HEK293 (cell line): Measurements from ENCODE around the gene CAMK1.

ENCODE experiments used
- CTCF ChIA-PET: fragments of 350-600 bp; formaldehyde crosslinking; extraction: SDS; loops from one replicate; lab custom pipeline; 2021; ENCODE audit warnings: antibody characterized with exemption; lab: Yijun Ruan, JAX
- POLR2A ChIA-PET: fragments of 300-600 bp; formaldehyde crosslinking; extraction: SDS; loops from one replicate; lab custom pipeline; 2020; ENCODE audit warnings: antibody characterized with exemption, inconsistent platforms; lab: Yijun Ruan, JAX
- H3K27ac ChIP-seq: fragments of 200-500 bp; sonication (Bioruptor generic); 2 replicates; pipeline ENCODE4 v1.5.1; 2014; ENCODE audit warnings: low read depth, low read length, control low read depth, inconsistent platforms; ENCODE audit errors: extremely low read depth
- H3K36me3 ChIP-seq, 2 experiments: fragments of 200-500 bp in 1 of 2; sonication (Bioruptor generic) in 1 of 2; 1 replicate in 1 of 2; 2 replicates in 1 of 2; pipeline ENCODE4 v1.5.1; 2014 to 2017; ENCODE audit warnings: inconsistent platforms in 2 of 2, low read length in 2 of 2; ENCODE audit not compliant: control insufficient read depth in 2 of 2, insufficient read depth in 1 of 2
- H3K4me1 ChIP-seq: fragments of 200-500 bp; sonication (Bioruptor generic); 2 replicates; pipeline ENCODE4 v1.5.1; 2014; ENCODE audit warnings: mild to moderate bottlenecking, low read length, inconsistent platforms; ENCODE audit not compliant: control insufficient read depth, insufficient read depth
- H3K4me3 ChIP-seq: 2 replicates; pipeline ENCODE4 v1.5.1; 2011; ENCODE audit warnings: low read depth, mild to moderate bottlenecking, control low read depth, low read length, moderate library complexity
- H3K9me3 ChIP-seq: fragments of 200-500 bp; sonication (Bioruptor generic); 2 replicates; pipeline ENCODE4 v1.5.1; 2014; ENCODE audit warnings: low read depth, low read length, inconsistent platforms; ENCODE audit not compliant: control insufficient read depth, insufficient read depth
- ATF2 ChIP-seq: fragments of 450-650 bp; formaldehyde crosslinking; IDR thresholded peaks from 2 replicates; pipeline ENCODE4 v1.5.1; 2016; ENCODE audit warnings: missing biosample characterization, missing genetic modification characterization, low read depth
- BCL11A ChIP-seq: fragments of 450-650 bp; formaldehyde crosslinking; IDR thresholded peaks from 2 replicates; pipeline ENCODE4 v1.5.1; 2016; ENCODE audit warnings: low read depth, missing biosample characterization, missing genetic modification characterization
- EGR2 ChIP-seq: fragments of 450-650 bp; formaldehyde crosslinking; IDR thresholded peaks from 2 replicates; pipeline ENCODE4 v1.5.1; 2016; ENCODE audit warnings: low read depth, missing biosample characterization, missing genetic modification characterization
- PRDM10 ChIP-seq: fragments of 450-650 bp; formaldehyde crosslinking; IDR thresholded peaks from 2 replicates; pipeline ENCODE4 v1.5.1; 2016; ENCODE audit warnings: missing biosample characterization, missing genetic modification characterization
- ZBTB20 ChIP-seq: fragments of 450-650 bp; formaldehyde crosslinking; IDR thresholded peaks from 2 replicates; pipeline ENCODE4 v1.5.1; 2016; ENCODE audit warnings: missing biosample characterization, missing genetic modification characterization
- ZBTB6 ChIP-seq: fragments of 450-650 bp; formaldehyde crosslinking; IDR thresholded peaks from 2 replicates; pipeline ENCODE4 v1.5.1; 2017; ENCODE audit warnings: missing biosample characterization, missing genetic modification characterization
- ZNF169 ChIP-seq: fragments of 450-650 bp; formaldehyde crosslinking; IDR thresholded peaks from 2 replicates; pipeline ENCODE4 v1.5.1; 2016; ENCODE audit warnings: missing biosample characterization, missing genetic modification characterization
- ZNF2 ChIP-seq: fragments of 450-650 bp; formaldehyde crosslinking; IDR thresholded peaks from 2 replicates; pipeline ENCODE4 v1.5.1; 2016; ENCODE audit warnings: missing biosample characterization, missing genetic modification characterization
- ZNF324 ChIP-seq: fragments of 450-650 bp; formaldehyde crosslinking; IDR thresholded peaks from 2 replicates; pipeline ENCODE4 v1.5.1; 2016; ENCODE audit warnings: missing biosample characterization, missing genetic modification characterization
- ZNF366 ChIP-seq: fragments of 450-650 bp; formaldehyde crosslinking; conservative IDR thresholded peaks from 2 replicates; pipeline ENCODE4 v1.5.1; 2016; ENCODE audit warnings: missing biosample characterization, missing genetic modification characterization
- ZNF426 ChIP-seq: fragments of 450-650 bp; formaldehyde crosslinking; IDR thresholded peaks from 2 replicates; pipeline ENCODE4 v1.5.1; 2017; ENCODE audit warnings: missing biosample characterization, missing genetic modification characterization, mild to moderate bottlenecking, inconsistent platforms, moderate library complexity
- ZNF530 ChIP-seq: fragments of 450-650 bp; formaldehyde crosslinking; IDR thresholded peaks from 2 replicates; pipeline ENCODE4 v1.5.1; 2016; ENCODE audit warnings: low read depth, missing biosample characterization, missing genetic modification characterization
- ZNF558 ChIP-seq: fragments of 450-650 bp; formaldehyde crosslinking; IDR thresholded peaks from 2 replicates; pipeline ENCODE4 v1.5.1; 2016; ENCODE audit warnings: missing biosample characterization, missing genetic modification characterization
- ZNF600 ChIP-seq: fragments of 450-650 bp; formaldehyde crosslinking; IDR thresholded peaks from 2 replicates; pipeline ENCODE4 v1.5.1; 2016; ENCODE audit warnings: missing biosample characterization, missing genetic modification characterization
- ZSCAN16 ChIP-seq: fragments of 450-650 bp; formaldehyde crosslinking; IDR thresholded peaks from 2 replicates; pipeline ENCODE4 v1.5.1; 2016; ENCODE audit warnings: missing biosample characterization, missing genetic modification characterization
- TF ChIP-seq, protein P1 (sequence below): fragments of 450-650 bp; formaldehyde crosslinking; IDR thresholded peaks from 2 replicates; pipeline ENCODE4 v1.5.1; 2016; ENCODE audit warnings: missing biosample characterization, missing genetic modification characterization
- TF ChIP-seq, protein P2 (sequence below): fragments of 450-650 bp; formaldehyde crosslinking; IDR thresholded peaks from 2 replicates; pipeline ENCODE4 v1.5.1; 2016; ENCODE audit warnings: missing biosample characterization, missing genetic modification characterization, low read depth
- TF ChIP-seq, protein P3 (sequence below): fragments of 450-650 bp; formaldehyde crosslinking; IDR thresholded peaks from 2 replicates; pipeline ENCODE4 v1.5.1; 2016; ENCODE audit warnings: missing biosample characterization, missing genetic modification characterization, borderline replicate concordance
- TF ChIP-seq, protein P4 (sequence below): fragments of 450-650 bp; formaldehyde crosslinking; optimal IDR thresholded peaks from 2 replicates; pipeline ENCODE3; 2016; ENCODE audit warnings: missing biosample characterization, mild to moderate bottlenecking, missing genetic modification characterization

CAMK1 gene

GRCh38 chr3:9721700-9722060, 48.1 kb downstream of the CAMK1 start (continued):
- TF ChIP-seq PRDM10 (tag by site-specific recombination) = no peak
- TF ChIP-seq ZNF324 (tag by site-specific recombination) = no peak
- TF ChIP-seq ZBTB20 (tag by site-specific recombination) = no peak
- no peak for TF ChIP-seq EGR2 (tag by site-specific recombination)
- TF ChIP-seq ZNF558 (tag by site-specific recombination) = no peak
- TF ChIP-seq ZNF600 = no peak
- TF ChIP-seq, protein P1, sequence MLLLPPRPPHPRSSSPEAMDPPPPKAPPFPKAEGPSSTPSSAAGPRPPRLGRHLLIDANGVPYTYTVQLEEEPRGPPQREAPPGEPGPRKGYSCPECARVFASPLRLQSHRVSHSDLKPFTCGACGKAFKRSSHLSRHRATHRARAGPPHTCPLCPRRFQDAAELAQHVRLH (tag by site-specific recombination) = no peak
- TF ChIP-seq ZBTB6 (tag by site-specific recombination) = no peak

- Histone ChIP-seq H3K4me3 (no peak overlapping the region), H3K27ac (no peak overlapping the region), H3K4me1 (no peaks in the 10 kb centered on the region), H3K36me3 (no peaks in the 10 kb centered on the region), H3K9me3 (no peaks in the 10 kb centered on the region)
- ChIA-PET CTCF (interaction anchor here (0.7 to 1.4 kb wide), 4 partner anchors 128 to 220 kb away, joined by 3 to 6 read pairs (median 3); no protein-coding TSS in a partner anchor), POLR2A (interaction anchor here (0.7 to 2.0 kb wide), 4 partner anchors 10 to 555 kb away, joined by 3 to 4 read pairs (median 4); partner anchors contain the start of genes ARPC4, BRPF1, OGG1 and TADA3)
- TF ChIP-seq ZNF530 (tag by site-specific recombination) (no peak), ZNF169 (tag by site-specific recombination) (no peak), ZNF366 (tag by site-specific recombination) (no peak), ATF2 (tag by site-specific recombination) (no peak), ZSCAN16 (no peak), ZNF2 (tag by site-specific recombination) (no peak), BCL11A (tag by site-specific recombination) (no peak), ZNF426 (tag by site-specific recombination) (no peak)
- TF ChIP-seq, protein P2, sequence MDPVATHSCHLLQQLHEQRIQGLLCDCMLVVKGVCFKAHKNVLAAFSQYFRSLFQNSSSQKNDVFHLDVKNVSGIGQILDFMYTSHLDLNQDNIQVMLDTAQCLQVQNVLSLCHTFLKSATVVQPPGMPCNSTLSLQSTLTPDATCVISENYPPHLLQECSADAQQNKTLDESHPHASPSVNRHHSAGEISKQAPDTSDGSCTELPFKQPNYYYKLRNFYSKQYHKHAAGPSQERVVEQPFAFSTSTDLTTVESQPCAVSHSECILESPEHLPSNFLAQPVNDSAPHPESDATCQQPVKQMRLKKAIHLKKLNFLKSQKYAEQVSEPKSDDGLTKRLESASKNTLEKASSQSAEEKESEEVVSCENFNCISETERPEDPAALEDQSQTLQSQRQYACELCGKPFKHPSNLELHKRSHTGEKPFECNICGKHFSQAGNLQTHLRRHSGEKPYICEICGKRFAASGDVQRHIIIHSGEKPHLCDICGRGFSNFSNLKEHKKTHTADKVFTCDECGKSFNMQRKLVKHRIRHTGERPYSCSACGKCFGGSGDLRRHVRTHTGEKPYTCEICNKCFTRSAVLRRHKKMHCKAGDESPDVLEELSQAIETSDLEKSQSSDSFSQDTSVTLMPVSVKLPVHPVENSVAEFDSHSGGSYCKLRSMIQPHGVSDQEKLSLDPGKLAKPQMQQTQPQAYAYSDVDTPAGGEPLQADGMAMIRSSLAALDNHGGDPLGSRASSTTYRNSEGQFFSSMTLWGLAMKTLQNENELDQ (tag by site-specific recombination) = no peak
- TF ChIP-seq, protein P3, sequence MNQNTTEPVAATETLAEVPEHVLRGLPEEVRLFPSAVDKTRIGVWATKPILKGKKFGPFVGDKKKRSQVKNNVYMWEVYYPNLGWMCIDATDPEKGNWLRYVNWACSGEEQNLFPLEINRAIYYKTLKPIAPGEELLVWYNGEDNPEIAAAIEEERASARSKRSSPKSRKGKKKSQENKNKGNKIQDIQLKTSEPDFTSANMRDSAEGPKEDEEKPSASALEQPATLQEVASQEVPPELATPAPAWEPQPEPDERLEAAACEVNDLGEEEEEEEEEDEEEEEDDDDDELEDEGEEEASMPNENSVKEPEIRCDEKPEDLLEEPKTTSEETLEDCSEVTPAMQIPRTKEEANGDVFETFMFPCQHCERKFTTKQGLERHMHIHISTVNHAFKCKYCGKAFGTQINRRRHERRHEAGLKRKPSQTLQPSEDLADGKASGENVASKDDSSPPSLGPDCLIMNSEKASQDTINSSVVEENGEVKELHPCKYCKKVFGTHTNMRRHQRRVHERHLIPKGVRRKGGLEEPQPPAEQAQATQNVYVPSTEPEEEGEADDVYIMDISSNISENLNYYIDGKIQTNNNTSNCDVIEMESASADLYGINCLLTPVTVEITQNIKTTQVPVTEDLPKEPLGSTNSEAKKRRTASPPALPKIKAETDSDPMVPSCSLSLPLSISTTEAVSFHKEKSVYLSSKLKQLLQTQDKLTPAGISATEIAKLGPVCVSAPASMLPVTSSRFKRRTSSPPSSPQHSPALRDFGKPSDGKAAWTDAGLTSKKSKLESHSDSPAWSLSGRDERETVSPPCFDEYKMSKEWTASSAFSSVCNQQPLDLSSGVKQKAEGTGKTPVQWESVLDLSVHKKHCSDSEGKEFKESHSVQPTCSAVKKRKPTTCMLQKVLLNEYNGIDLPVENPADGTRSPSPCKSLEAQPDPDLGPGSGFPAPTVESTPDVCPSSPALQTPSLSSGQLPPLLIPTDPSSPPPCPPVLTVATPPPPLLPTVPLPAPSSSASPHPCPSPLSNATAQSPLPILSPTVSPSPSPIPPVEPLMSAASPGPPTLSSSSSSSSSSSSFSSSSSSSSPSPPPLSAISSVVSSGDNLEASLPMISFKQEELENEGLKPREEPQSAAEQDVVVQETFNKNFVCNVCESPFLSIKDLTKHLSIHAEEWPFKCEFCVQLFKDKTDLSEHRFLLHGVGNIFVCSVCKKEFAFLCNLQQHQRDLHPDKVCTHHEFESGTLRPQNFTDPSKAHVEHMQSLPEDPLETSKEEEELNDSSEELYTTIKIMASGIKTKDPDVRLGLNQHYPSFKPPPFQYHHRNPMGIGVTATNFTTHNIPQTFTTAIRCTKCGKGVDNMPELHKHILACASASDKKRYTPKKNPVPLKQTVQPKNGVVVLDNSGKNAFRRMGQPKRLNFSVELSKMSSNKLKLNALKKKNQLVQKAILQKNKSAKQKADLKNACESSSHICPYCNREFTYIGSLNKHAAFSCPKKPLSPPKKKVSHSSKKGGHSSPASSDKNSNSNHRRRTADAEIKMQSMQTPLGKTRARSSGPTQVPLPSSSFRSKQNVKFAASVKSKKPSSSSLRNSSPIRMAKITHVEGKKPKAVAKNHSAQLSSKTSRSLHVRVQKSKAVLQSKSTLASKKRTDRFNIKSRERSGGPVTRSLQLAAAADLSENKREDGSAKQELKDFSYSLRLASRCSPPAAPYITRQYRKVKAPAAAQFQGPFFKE = no peak
- TF ChIP-seq, protein P4, sequence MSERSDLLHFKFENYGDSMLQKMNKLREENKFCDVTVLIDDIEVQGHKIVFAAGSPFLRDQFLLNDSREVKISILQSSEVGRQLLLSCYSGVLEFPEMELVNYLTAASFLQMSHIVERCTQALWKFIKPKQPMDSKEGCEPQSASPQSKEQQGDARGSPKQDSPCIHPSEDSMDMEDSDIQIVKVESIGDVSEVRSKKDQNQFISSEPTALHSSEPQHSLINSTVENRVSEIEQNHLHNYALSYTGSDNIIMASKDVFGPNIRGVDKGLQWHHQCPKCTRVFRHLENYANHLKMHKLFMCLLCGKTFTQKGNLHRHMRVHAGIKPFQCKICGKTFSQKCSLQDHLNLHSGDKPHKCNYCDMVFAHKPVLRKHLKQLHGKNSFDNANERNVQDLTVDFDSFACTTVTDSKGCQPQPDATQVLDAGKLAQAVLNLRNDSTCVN = no peak
These were observed 48.6 kb downstream of the CAMK1 start for GRCh38 chr3:9721015-9721699.
